Stromal cell of bone marrow (primary cell): ENCODE data around the gene ZDHHC14.
"Not testable (repeated sequence)": the region's sequence is repeated elsewhere in the genome, so short reads cannot be mapped to it uniquely, and the experiment has no call there.

ENCODE experiments used
- DNase-seq: peaks from one replicate; pipeline ENCODE4 v3.0.0-alpha.2; 2012; ENCODE audit warnings: low read depth

The ZDHHC14 gene

GRCh38 chr6:157407646-157408045 is 26.7 kb downstream of the ZDHHC14 start:
- DNase-seq = no peak

DNA sequence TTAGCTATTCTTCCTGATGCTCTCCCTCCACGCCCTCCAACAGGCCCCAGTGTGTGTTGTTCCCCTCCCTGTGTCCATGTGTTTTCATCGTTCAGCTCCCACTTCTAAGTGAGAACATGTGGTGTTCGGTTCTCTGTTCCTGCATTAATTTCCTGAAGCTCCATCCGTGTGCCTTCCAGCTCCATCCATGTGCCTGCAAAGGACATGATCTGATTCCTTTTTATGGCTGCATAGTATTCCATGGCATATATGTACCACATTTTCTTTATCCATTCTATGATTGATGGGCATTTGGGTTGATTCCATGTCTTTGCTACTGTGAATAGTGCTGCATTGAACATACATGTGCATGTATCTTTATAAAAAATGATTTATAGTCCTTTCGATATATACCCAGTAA is 27.4 kb downstream of the ZDHHC14 start:
- DNase-seq = not testable (repeated sequence)

DNA sequence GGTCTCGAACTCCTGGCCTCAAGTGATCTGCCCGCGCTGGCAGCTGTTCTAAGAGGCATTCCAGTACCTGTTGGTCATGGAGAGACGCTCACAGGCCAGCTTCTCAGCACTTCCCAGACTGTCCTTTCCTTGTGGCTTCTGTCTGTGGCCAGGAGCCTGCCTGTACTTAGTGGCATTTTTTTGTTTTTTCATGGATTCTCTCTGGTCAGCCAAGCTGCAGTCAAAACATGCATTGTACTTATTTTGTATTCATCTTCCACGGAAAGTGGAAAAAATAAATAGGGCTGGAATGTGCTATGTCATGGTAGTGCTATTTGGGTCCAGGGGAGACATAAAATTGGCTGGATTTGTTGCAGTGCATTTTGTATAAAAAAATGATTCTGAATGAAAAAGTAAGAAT is 29.1 kb downstream of the ZDHHC14 start:
- peak; percentile 4 for DNase-seq

- no peak for DNase-seq
Measured at GRCh38 chr6:157411368-157411767, 30.4 kb downstream of the ZDHHC14 start.

- no peak for DNase-seq
Measured at GRCh38 chr6:157412791-157413190, 31.8 kb downstream of the ZDHHC14 start.

- no peak for DNase-seq
Measured at GRCh38 chr6:157420497-157420896, 39.5 kb downstream of the ZDHHC14 start.

- no peak for DNase-seq
Measured at GRCh38 chr6:157424491-157425020, 43.6 kb downstream of the ZDHHC14 start.

GRCh38 chr6:157427969-157428368 is 47.0 kb downstream of the ZDHHC14 start:
- no peak for DNase-seq

DNA sequence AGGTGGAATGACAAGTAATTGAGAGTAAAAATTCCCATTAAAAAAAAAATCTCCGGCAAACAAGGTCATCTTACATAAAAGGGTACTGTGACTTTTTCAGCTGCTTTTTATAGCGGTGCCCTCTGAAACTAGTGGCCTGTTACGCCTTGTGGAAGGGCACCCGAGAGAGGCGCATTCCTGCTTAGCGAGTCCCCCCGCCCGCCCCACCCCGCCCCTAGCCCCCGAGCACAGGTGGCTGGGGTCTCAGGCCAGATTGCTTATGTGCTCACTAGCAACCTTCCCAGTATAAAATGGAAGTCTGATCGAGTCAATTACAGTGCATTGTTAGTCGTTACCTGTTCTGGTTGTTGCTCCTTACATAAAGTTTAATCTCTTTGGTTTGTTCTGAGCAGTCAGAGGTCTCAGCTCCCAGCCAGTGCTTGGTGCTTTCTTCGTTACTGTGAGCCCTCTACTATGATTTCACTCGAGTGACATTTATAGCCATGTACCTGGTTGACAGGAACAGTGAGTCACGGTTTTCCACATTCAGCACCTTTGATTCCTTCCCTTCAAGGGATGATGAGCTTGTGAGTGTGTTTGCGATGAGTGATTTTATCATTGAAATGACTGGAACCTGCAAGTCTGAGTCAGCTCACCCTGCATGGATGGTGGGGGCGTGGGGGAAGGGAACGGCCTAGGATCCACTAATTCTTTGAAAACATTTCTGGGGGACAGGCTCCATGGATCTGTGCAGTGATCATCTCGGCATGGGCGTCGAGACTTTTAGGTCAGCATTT is 47.6 kb downstream of the ZDHHC14 start:
- no peak for DNase-seq

DNA sequence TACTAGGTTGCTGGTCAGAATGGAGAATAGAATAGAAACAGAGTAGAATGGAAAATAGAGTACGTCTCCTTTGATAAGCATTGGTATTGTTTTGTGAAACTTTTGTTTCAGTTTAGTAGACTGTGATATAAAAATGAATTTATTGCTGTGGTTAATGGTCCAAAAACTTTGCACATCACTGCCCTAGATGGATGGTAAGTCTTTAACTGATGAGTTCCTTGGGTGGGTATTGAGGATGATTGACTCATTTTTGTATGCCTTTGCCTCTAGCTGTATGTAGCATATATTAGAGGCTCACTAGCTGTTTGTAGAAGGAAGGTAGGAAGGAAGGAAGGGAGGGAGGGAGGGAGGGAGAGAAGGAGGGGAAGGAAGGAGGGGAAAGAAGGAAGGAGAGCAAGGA is 48.3 kb downstream of the ZDHHC14 start:
- DNase-seq = no peak

- no peak for DNase-seq
Measured at GRCh38 chr6:157430834-157431233, 49.8 kb downstream of the ZDHHC14 start.

GRCh38 chr6:157432231-157432891 is 51.4 kb downstream of the ZDHHC14 start:
- DNase-seq = no peak

- no peak for DNase-seq
Measured at GRCh38 chr6:157432892-157433265, 51.9 kb downstream of the ZDHHC14 start.

GRCh38 chr6:157433678-157434081 is 52.7 kb downstream of the ZDHHC14 start:
- no peak for DNase-seq

DNA sequence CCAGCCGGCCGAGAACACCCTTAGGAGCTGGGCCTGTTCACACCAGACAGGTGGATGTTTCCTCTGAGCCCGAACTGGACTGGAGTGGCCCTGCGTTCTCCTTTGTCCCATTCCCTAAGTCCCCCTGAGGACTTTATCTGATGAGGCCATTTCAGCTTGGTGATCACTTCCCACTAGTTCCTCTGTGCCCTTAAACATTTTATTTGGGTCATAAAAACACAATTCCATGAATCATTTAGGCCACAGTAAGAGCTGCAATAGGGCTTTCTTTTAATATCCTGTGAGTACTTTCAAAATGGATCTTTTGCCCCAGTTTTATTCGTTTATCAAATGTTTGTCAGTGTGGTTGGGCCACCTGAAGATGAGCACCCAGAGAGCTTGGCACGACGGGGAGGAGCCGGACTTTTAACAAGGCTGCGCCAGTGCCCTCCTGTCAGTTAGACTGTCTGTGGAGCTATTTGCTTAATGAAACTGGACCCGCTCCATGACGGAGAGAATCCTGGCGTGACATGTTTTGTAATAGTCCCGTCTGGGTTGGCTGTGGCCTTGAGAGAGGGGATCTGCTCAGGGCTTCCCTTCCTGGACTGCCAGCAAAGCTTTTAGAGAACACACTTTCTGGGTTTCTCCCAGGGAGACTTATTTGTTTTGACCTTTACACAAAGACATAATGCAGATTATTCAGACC is 53.5 kb downstream of the ZDHHC14 start:
- no peak for DNase-seq

DNA sequence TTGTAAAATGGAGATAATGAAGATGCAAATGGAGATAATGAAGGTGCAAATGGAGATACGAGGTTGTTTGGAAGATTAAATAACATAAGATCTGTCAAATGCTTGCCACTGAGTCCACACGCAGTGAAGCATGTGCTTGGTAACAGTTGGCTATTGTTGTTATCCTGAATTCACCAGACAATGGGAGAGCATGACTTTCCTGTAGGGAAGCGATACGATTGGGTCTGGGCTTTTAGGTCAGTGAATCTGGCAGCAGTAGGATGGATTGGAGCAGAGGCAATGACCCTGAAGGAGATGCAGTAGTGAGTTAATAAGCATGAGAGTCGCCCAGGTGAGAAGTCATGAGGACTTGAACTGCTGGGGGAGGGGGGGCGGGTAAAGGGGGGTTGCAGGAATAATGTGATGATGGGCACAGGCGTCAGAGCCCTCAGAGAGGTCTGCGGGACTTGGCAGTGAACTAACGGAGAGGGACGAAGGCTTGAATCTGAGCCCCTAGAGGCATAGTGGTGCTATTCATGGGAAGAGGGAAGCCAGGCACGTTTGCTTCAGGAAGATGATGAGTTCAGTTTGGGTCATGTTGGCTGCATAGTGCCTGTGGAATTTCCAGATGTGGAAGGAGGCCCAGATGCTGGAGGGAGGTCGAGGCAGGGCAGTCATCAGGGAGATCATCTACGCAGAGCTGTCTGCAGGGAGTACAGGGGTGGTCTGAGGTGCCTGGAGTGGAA is 55.4 kb downstream of the ZDHHC14 start:
- DNase-seq = no peak

- DNase-seq = no peak
Measured at GRCh38 chr6:157436944-157437336, 56.0 kb downstream of the ZDHHC14 start.

GRCh38 chr6:157438611-157439111 is 57.7 kb downstream of the ZDHHC14 start:
- no peak for DNase-seq

DNA sequence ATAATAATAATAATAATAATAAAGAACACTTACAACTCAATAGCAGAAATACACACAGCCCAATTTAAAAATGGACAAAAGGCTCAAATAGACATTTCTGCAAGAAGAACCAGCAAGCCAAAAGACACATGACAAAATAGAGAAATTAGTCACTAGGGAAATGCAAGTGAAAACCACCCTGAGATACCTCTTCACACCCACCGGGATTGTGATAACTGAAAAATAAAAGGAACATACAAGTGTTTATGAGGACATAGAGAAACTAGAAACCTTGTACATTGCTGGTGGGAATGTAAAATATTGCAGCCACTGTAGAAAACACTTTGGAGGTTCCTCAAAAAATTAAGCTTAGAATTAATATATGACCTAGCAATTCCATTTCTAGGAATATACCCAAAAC is 59.2 kb downstream of the ZDHHC14 start:
- DNase-seq = no peak

DNA sequence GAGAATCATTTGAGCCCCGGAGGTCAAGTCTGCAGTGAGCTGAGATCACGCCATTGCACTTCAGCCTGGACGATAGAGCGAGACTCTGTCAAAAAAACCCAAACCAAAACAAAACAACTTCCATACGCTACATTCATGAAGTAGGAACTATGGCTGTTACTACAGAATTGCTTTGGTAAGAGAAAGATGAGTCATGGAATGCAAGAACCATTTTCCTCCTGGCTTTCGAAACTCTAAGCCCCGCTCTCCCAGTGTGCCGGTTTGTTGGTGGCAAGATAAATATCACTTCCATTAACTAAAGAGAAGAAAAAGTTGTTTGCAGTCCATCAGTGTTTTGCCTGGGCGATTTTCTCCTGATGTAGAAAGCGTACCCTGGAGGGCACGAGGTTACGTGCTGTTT is 61.3 kb downstream of the ZDHHC14 start:
- DNase-seq = no peak

GRCh38 chr6:157443066-157443800 is 62.2 kb downstream of the ZDHHC14 start:
- peak; percentile 28 for DNase-seq
